ENCODE data around the gene HDGF. TPM values are rescaled to one million over a fixed set of nuclear protein-coding genes. Genes with fewer than 3 reads are reported as not detected.

Gene HDGF
- total RNA-seq, 1 experiment from 2014 or later = 325 TPM

GRCh38 chr1:156746406-156746727, 5.1 kb downstream of the HDGF start:
- H3K27ac ChIP-seq (ENCODE audit: low read length) = peak overlapping the region; percentile 98
- DNase-seq (ENCODE audit: low read depth, low spot score) (no peak), ATAC-seq (no peak)
- no TSS peak for BruUV-seq (replicated peaks)
- CTCF ChIA-PET = no interaction called here
- POLR2A ChIA-PET = no interaction called here
- in situ Hi-C loops (cut with HindIII; ENCODE audit: low pct_unique_long_range_greater_than_20kb, low sequenced_read_pairs) (no loop called here), intact Hi-C loops (cut with micrococcal nuclease; ENCODE audit: unreplicated experiment) (no loop called here)
- no peaks in the 10 kb centered on the region for H3K27me3 ChIP-seq (ENCODE audit: control insufficient read depth, insufficient read depth, low read length)
- peaks cover 27% of the 10 kb centered on the region for H3K36me3 ChIP-seq (ENCODE audit: control insufficient read depth, insufficient read depth, low read length)
- peak overlapping the region in 1 of 2 experiments; percentile 61; a peak in 2 of 4 replicates for H3K4me3 ChIP-seq (ENCODE audit: low read depth in 2 of 2, low read length in 2 of 2)
- H3K9me3 ChIP-seq (ENCODE audit: control insufficient read depth, insufficient read depth, low read depth, low read length) = no peaks in the 10 kb centered on the region
- peaks cover 59% of the 10 kb centered on the region for H3K4me1 ChIP-seq (ENCODE audit: control insufficient read depth, insufficient read depth, low read length)
- TF ChIP-seq CTCF (IDR thresholded peaks at IDR 0.05) (no peak), TCF7L2 (IDR thresholded peaks at IDR 0.05; ENCODE audit: low read depth, low read length) (no peak), REST (IDR thresholded peaks at IDR 0.05; ENCODE audit: insufficient read depth in 1 of 2, low read depth in 2 of 2, low read length in 1 of 2) (no peak), SIN3A (IDR thresholded peaks at IDR 0.05; ENCODE audit: borderline replicate concordance, insufficient read depth, low read depth, low read length) (no peak), POLR2AphosphoS5 (IDR thresholded peaks at IDR 0.05; ENCODE audit: low read depth, low read length) (no peak)

GRCh38 chr1:156745881-156746280, 5.6 kb downstream of the HDGF start:
- CTCF ChIA-PET = no interaction called here
- H3K4me3 ChIP-seq (ENCODE audit: low read depth in 2 of 2, low read length in 2 of 2) = peak overlapping the region in 1 of 2 experiments; percentile 61; a peak in 1 of 4 replicates
- POLR2A ChIA-PET = no interaction called here

More at GRCh38 chr1:156745881-156746280, 5.6 kb downstream of the HDGF start:
- Histone ChIP-seq H3K36me3 (ENCODE audit: control insufficient read depth, insufficient read depth, low read length) (peaks cover 27% of the 10 kb centered on the region), H3K4me1 (ENCODE audit: control insufficient read depth, insufficient read depth, low read length) (peaks cover 61% of the 10 kb centered on the region), H3K27ac (ENCODE audit: low read length) (peak overlapping the region; percentile 98), H3K27me3 (ENCODE audit: control insufficient read depth, insufficient read depth, low read length) (no peaks in the 10 kb centered on the region), H3K9me3 (ENCODE audit: control insufficient read depth, insufficient read depth, low read depth, low read length) (no peaks in the 10 kb centered on the region)
- BruUV-seq (replicated peaks) = no TSS peak
- in situ Hi-C loops (cut with HindIII; ENCODE audit: low pct_unique_long_range_greater_than_20kb, low sequenced_read_pairs) (no loop called here), intact Hi-C loops (cut with micrococcal nuclease; ENCODE audit: unreplicated experiment) (no loop called here)
- no peak for TF ChIP-seq REST (IDR thresholded peaks at IDR 0.05; ENCODE audit: insufficient read depth in 1 of 2, low read depth in 2 of 2, low read length in 1 of 2)
- TF ChIP-seq TCF7L2 (IDR thresholded peaks at IDR 0.05; ENCODE audit: low read depth, low read length) = no peak
- no peak for TF ChIP-seq SIN3A (IDR thresholded peaks at IDR 0.05; ENCODE audit: borderline replicate concordance, insufficient read depth, low read depth, low read length)
- TF ChIP-seq CTCF (IDR thresholded peaks at IDR 0.05) = no peak
- TF ChIP-seq POLR2AphosphoS5 (IDR thresholded peaks at IDR 0.05; ENCODE audit: low read depth, low read length) = no peak
- no peak for ATAC-seq
- no peak for DNase-seq (ENCODE audit: low read depth, low spot score)
